HG03520 (cell line): ENCODE data around the gene TPD52L1.
"Not testable (repeated sequence)": the region's sequence is repeated elsewhere in the genome, so short reads cannot be mapped to it uniquely, and the experiment has no call there.

Experiments used
- ATAC-seq: cut with Tn5 transposase; IDR thresholded peaks from one replicate; pipeline ENCODE4 v1.9.1; 2021; ENCODE audit warnings: mild to moderate bottlenecking, moderate library complexity; ENCODE audit not compliant: unreplicated experiment

Gene TPD52L1

DNA sequence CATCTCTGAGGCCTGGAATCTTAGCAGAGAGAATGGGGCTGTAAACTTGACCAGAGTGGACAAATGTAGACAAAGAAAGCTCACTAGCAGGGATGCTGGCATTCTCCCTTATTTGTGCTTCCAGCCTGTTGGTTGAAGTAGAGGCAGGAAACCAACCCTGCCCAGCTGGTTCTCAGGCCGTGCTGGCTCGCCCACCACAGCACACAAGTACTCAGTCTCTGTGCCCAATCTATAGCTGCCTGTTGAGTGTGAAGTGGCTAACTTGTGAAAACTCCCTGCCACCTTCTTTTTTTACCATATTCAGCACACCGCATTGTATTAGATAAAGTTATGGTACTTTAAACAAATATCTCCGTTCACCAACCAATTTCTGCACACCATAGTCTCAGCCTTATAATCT is 110.9 kb downstream of the TPD52L1 start:
- ATAC-seq = no peak

DNA sequence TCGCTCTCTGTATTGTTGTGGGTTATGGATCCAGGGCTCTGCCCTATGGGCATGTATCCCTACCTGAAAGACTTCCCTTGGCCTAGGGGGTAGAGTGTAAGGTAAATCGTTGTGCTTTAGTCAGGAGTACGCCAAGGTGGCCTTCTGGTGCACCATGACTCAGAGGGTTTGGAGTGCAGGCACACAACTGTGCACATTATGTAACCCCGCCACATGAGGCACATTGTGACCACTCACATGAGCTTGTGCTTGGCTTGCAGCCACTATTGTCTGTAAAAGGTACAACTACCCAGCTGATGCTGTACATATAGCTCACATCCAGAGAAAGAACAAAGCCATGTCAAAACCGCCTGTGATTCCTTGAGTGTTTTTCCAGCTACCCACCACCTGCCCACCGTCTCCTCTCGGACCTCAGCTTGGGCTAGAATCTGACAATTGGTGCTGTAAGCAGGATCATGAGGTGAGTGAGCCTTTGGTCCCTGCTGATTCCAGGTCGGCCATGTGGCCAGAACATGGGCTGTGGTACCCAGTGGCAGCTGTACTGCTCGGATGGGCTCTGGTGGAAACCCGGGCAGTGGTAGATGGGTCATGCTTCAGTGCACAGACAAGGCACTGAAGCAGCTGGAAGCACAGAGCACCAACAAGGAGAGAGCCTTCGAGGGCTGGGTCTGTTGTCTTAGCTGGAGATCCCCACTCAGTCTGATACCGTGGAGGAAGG is 114.4 kb downstream of the TPD52L1 start:
- ATAC-seq = no peak

DNA sequence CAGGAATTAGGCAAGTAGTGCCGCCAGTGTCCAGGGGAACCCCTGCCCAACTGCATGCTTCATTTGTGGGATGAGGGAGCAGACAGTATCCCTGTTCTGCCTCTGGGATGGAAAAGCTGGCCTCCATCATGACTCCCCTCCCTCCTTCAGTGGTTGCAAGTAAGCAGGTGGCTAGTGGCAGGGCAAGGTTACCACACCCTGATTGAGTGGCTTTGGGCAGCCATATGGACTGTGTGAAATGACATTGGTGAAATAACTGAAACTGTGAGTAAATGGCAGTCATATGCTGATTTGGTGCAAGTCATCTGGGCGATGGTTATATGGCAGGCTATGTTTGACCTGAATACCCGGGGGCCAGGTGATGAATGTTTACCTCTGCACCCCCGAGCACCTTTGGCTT is 115.2 kb downstream of the TPD52L1 start:
- no peak for ATAC-seq

DNA sequence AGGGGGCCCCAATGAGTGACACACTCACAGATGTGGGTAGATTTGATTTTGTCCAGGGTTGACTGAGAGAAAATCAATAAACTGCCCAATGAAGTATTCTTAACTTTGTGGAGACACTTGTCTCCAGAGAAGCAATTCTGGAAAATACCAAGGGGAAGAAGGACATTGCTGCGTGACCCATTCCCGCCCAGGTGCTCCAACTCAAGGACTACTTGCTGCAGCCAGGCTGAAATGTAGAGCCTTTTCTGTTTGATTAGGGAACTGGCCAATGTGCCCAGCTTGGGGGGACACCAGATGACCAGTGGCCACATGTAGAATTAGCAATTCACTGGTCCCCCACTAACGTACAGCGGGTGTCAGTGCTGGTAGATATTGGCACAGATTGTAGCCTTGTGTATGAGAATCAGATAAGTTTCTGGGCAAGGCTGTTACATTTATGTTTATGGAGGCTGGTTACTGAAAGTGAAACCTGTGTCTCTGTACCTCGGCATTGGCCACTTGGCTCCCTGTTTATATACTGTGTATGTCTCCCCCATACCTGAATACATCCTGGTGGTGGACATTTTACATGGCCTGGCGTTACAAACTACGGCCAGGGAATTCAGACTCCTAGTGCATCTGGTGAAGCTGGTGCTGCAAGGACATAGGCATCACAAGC is 115.9 kb downstream of the TPD52L1 start:
- no peak for ATAC-seq

DNA sequence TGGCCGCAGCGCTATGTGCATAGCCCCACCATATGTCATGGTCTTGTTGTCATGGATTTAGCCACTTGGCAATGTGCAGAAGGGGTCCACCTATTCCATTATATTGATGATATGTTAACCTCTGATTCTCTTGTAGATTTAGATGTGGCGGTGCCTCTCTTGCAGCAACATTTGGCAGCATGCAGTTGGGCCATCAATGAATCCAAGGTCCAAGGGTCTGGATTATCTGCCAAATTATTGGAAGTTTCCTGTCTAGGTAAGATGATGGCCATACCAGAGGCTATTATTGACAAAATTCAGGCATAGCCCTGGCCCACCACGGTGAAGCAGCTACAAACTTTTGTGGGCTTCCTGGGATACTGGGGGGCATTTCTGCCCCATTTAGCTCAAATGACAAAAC is 116.8 kb downstream of the TPD52L1 start:
- no peak for ATAC-seq

DNA sequence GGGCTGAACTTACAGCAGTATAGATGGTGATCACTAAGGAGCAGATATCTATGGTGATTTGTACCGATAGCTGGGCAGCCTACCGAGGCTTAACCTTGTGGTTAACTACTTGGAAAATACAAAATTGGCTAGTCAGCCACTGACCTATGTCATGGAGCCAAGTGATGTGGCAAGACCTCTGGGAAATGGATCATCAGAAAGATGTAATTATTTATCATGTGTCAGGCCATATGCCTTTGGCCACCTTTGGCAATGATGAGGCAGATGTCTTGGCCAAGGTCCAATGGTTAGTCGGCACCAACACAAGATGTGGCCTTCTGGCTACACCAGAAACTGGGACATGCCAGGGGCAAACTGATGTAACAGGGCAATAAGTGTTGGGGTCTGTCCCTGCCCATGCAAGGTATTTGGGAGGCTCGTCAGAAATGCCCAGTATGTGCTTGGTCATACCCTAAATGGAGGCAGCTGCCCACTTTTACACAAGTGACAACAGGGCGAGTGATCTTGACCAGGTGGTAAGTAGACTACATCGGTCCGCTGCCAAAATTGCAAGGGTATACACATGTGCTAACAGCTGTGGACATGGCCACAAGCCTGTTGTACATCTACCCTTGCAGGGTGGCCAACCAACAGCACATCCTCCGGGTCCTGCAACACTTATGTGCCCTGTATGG is 118.0 kb downstream of the TPD52L1 start:
- no peak for ATAC-seq

DNA sequence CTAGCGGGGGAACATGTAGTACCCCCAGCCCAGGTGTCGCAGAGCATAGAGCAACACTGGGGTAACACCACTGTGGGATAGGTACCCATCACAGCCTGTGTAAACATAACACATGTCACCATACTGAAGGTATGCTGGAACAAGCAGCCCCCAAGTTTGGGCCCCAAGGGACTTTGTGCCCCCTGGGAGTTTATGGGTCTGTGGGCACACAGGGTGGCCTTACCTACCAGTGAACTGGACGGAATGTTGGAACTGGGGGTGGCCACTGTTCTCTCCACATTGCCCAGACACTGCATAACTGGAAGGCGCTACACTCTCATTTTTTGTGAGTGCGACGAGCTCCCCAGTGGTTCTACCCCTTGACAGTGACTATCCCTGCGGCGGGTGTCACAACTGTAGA is 119.7 kb downstream of the TPD52L1 start:
- ATAC-seq = no peak

DNA sequence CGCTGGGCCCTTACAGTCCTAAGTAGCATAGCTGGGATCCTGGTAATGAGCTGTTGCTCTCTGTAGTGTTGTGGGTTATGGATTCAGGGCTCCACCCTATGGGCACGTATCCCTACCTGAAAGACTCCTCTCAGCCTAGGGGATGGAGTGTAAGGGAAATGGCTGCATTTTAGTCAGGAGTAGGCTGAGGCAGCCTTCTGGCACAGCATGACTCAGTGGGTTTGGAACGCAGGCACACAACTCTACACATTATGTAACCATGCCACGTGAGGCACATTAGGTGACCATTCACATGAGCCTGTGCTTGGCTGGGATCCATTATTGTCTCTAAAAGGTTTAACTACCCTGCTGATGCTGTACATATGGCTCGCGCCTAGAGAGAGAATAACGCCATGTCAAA is 120.4 kb downstream of the TPD52L1 start:
- no peak for ATAC-seq

DNA sequence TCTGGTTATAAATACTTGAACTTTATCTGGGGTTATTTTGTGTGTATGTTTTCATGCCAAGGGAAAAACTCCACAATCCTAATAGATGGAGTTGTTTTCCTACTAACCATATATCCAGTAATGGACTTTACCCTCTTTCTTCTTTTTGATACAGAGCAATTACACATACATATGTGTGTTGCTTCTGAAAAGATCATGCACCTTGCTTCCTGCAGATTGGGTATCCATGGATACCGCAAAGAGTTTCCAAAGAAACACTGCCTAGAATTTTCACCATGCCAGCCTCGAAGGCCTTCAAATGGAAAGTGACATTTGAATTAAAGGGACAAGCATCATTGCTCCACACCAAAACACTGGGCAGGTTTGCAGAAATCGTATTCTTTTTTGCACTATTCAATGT is 121.4 kb downstream of the TPD52L1 start:
- no peak for ATAC-seq

DNA sequence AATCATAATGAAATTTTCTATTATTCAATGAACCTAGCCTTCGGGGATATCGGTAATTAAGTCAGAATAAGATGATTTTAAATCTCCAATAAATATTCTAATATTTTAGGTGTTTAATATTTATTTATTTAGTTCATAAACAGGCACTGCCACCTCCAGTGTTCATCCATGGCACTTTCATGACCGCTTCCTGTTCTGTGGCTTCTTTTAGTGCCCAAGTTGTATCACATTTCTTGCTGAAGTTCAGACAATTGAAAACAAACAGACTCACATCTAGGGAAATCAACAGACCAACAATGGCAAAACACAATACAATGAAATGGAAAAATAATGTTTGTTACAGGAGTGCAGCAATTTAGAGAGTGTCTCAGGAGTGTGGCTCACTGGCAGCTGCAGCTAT is 122.2 kb downstream of the TPD52L1 start:
- ATAC-seq = no peak

DNA sequence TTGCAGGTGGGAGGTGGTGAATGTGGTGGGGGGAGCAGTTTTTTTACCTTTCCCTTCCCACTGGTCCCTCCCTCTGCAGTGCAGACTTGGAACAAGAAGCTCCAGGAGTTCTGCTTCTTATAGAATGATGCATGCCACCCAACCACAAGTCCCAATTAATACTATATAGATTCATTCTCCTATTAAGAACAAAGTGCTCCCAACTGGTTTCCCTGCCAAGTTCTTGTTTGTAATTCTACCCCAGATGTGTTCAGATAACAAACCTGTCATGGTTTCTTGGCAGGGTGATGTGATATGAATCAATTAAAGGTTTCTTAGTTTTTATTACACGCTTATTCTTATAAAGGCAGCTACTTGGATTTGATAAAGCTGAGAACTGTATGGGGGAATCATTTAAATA is 124.3 kb downstream of the TPD52L1 start:
- no peak for ATAC-seq

DNA sequence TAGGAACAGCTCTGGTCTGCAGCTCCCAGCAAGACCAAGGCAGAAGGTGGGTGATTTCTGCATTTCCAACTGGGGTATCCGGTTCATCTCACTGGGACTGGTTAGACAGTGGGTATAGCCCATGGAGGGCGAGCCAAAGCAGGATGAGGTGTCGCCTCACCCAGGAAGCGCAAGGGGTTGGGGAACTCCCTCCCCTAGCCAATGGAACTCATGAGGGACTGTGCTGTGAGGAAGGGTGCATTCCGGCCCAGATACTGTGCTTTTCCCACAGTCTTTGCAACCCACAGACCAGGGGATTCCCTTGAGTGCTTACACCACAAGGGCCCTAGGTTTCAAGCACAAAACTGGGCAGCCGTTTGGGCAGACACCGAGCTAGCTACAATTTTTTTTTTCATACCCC is 126.4 kb downstream of the TPD52L1 start:
- ATAC-seq = no peak

DNA sequence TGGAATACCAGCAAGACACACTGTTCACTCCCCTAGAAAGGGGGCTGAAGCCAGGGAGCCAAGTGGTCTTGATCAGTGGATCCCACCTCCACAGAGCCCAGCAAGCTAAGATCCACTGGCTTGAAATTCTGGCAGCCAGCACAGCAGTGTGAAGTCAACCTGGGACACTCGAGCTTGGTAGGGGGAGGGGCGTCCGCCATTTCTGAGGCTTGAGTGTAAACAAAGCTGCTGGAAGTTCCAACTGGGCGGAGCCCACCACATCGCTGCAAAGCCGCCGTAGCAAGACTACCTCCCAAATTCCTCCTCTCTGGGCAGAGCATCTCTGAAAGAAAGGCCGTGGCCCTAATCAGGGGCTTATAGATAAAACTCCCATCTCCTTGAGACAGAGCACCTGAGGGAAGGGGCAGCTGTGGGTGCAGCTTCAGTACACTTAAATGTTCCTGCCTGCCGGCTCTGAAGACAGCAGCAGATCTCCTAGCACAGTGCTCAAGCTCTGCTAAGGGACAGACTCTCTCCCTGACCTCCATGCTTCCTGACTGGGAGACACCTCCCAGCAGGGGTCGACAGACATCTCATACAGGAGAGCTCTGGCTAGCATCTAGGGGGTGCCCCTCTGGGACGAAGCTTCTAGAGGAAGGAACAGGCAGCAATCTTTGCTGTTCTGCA is 126.9 kb downstream of the TPD52L1 start:
- ATAC-seq = not testable (repeated sequence)

DNA sequence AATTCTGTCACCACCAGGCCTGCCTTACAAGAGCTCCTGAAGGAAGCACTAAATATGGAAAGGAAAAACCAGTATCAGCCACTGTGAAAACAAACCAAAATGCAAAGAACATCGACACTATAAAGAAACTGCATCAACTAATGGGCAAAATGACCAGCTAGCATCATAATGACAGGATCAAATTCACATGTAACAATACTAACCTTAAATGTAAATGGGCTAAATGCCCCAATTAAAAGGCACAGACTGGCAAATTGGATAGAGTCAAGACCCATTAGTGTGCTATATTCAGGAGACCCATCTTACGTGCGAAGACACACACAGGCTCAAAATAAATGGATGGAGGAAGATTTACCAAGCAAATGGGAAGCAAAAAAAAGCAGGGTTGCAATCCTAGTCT is 128.9 kb downstream of the TPD52L1 start:
- not testable (repeated sequence) for ATAC-seq

DNA sequence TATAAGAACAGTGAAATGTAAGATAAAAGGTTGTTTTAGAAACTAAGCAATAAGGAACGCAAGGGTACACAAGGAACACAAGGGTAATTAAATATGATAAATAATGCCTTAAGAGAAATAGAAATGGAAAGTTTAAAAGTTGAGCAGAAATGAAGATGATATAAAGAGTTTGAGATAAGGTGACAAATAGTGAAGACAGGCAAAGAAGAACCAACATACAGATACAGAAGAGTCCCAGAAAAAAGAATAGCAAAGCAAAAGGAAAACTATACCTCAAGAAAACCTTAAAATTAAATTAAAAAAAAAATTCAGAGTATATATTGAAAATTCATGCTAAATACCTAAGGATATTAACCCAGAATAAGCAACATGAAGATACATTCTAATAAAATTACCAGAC is 131.8 kb downstream of the TPD52L1 start:
- ATAC-seq = no peak

DNA sequence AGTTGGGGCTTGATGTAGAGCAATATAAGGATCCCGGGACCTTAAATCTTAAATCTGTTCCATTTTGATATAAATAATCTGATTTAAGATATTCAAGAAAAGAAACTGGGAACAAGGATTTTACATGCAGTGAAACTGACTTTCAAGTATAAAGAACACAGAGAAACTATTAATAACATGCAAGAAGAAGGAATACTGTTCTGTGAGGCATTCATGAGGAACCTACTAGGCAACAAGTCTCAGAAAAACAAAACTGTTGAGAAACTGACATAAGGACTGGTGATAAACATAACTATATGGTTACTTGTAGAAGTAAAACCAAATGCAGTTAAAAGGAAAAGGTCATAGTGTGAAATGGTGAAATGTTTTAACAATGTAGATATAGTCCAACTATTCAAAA is 132.4 kb downstream of the TPD52L1 start:
- no peak for ATAC-seq

DNA sequence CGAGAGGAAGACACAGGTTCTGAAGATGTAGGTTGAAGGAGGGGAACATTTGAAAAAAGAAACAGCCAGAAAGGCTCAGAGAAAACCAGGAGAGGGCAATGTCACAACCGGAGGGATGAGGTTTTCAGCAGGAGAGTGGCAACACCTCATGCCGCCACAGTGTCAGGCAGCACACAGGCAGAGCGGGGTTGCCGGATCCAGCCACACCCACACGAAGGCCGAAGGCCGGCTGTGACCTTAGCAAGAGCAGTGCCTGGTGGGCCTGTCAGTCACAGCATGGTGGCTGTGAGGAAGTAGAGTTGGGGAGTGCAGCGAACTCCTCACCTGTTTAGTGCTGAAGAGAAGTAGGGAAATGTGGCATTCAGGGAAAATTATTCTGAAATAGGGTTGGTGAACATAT is 134.1 kb downstream of the TPD52L1 start:
- ATAC-seq = no peak

DNA sequence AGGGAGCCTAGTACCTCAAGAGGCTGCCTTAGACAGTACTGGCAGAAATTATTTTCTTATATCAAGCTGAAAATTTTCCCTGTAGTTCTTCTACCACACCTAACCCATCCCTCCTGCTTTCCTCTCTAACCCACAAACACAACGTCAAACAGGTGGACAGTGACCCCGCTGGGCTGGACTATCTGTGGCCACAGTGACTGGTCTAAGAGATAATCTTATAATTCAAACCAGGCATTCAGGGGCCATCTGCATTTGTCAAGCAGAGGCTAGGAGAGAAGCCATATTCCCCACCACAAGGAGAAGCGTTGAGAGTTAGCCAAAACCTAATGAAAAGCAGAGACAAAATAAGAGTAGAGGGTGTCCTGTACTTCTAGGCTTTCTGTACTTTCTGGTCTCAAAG is 140.0 kb downstream of the TPD52L1 start:
- no peak for ATAC-seq

DNA sequence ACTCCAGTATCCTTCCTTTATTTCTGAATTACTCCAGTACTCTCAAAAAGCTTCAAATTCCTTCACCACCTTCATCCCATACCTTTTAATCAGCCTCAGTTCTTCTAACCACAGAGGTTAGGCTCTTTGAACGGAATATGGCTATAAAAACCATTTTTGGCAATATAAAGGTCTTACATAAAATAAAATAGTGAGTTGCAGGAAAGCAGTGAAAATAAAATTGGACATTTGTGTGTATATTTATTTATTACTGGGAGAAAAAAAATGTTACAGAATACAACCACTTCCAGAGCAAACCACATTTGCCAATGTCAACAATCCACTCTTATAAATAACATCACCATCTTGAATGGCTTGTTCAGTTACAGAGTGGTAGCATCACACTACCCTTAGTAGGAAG is 140.5 kb downstream of the TPD52L1 start:
- no peak for ATAC-seq

DNA sequence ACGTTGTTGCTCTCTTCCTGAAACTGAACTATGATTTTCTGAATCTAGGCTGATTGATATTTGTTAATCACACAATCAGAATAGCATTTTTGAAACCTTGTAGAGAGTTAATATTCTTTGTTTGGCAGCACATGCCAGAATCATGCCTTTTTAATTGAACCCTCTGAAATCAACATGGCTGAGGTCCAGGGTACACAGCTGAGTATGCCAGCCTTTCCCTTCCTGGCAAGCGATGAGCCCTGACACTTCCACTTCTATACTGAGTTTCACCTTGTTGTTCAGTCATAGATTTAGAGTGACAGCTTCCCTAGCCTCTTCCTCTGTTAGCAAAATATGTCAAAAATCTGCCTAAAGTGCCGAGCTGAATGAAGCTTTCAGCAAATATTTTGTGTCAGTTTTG is 141.4 kb downstream of the TPD52L1 start:
- no peak for ATAC-seq

DNA sequence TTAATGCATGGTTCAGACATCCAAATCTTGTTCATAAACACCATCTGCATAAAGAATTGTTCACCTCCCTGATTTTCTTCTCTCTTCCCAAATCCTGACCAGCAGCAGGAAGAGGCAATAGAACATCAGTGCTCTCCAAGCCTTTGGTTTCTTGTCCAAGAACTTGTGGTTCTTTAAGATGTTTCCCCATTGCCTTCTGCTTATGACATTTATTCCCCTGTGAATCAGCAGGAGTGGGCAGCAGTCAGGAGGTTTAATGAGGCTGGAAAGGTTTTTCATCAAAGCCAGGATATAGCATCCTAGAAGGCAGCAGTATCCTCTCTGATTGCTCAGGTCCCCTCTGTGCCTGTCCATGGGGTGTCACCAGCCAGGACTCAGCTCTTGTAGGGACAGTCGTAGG is 142.9 kb downstream of the TPD52L1 start:
- no peak for ATAC-seq

DNA sequence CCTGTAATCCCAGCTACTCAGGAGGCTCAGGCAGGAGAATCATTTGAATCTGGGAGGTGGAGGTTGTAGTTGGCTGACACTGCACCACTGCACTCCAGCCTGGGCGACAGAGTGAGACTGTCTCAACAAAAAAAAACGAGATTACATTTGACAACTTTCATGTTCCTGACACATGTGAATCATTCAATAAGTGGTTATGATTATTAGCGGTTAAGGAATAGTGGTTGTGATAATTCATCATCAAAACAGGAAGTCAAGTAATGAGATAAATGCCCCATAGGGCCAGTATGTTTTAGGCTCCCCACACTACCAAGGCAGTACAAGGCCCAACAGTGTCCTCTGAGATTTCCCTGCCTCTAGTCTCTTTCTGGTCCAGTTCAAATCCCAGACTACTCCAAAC is 145.7 kb downstream of the TPD52L1 start:
- no peak for ATAC-seq
